ENCODE results near the gene PPFIBP1. TPM values are rescaled to one million over a fixed set of nuclear protein-coding genes. Genes with fewer than 3 reads are reported as not detected.

PPFIBP1 gene
- total and polyA plus RNA-seq, 2 of the 4 experiments (the other 2 are of a cell fraction) = 30.4 to 72.2 TPM

DNA sequence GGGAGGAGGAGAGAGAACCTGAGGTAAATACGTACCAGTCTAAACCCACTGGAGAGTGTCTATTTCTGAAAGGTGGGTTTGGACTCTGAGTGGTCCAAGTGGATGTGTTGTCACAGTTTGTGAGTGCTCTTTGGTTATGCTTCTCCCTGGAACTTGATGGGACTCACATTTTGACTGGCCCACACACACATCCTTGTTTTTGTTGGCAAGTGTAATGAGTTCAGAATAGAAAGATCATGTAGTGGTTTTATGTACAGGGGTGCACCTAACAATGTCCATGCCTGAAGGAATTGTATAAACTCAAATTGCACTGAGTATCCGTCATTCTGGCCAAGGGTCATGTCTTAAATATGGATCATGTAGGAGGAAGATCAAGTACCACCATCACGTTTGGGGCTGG lies 4.8 kb downstream of the PPFIBP1 start:
- Histone ChIP-seq H2BK5ac (ENCODE audit: low read depth, low read length, poor library complexity, severe bottlenecking) (no peak overlapping the region), H2AFZ (replicated peaks; ENCODE audit: low read length, poor library complexity) (no peak overlapping the region), H3K79me1 (ENCODE audit: low read depth in 1 of 2, low read length in 2 of 2) (peaks cover 28 to 77% of the 10 kb centered on the region in 2 experiments), H3K9ac (ENCODE audit: low read depth, low read length) (no peak overlapping the region), H4K91ac (ENCODE audit: insufficient read depth, low read depth, low read length) (no peak overlapping the region), H3K23ac (ENCODE audit: low read depth, low read length) (peak overlapping the region; percentile 41; the same call in 1 of the 2 replicates), H2BK15ac (ENCODE audit: low read depth, low read length) (no peak overlapping the region), H2BK120ac (ENCODE audit: low read depth, low read length) (no peak overlapping the region), H3K4me1 (ENCODE audit: control insufficient read depth, insufficient read depth, low read length) (peaks cover 2% of the 10 kb centered on the region; the same call in 1 of the 2 replicates), H2AK9ac (replicated peaks; ENCODE audit: low read depth, low read length, poor library complexity) (no peak overlapping the region), H4K5ac (ENCODE audit: low read depth, low read length) (no peak overlapping the region), H4K20me1 (ENCODE audit: insufficient read depth, low read length) (peaks cover 32% of the 10 kb centered on the region; the same call in 1 of the 2 replicates), H2BK20ac (ENCODE audit: low read depth, low read length) (no peak overlapping the region), H3K18ac (ENCODE audit: low read depth, low read length) (no peak overlapping the region), H3K4me3 (ENCODE audit: insufficient read depth, low read depth, low read length) (no peak overlapping the region), H3K9me3 (ENCODE audit: control insufficient read depth, insufficient read depth, low read length) (no peaks in the 10 kb centered on the region), H3K27me3 (ENCODE audit: control insufficient read depth, insufficient read depth, low read length) (no peaks in the 10 kb centered on the region), H3K4me2 (ENCODE audit: low read depth, low read length) (no peak overlapping the region), H3K56ac (ENCODE audit: extremely low read depth, insufficient read depth, low read length) (no peak overlapping the region), H3K27ac (ENCODE audit: insufficient read depth, low read length) (no peak overlapping the region), H3K36me3 (ENCODE audit: control insufficient read depth, insufficient read depth, low read length) (peaks cover under 1% of the 10 kb centered on the region; the same call in 1 of the 2 replicates), H3K4ac (ENCODE audit: low read depth, low read length) (no peak overlapping the region), H4K8ac (ENCODE audit: low read depth in 2 of 2, low read length in 2 of 2) (no peak overlapping the region), H3K9me1 (ENCODE audit: insufficient read depth, low read length) (peaks cover 4% of the 10 kb centered on the region), H2AK5ac (ENCODE audit: low read depth, low read length) (no peak overlapping the region), H3K14ac (replicated peaks; ENCODE audit: low read depth, low read length) (0 out of 2 replicates have a peak overlapping the region, but pooled peaks have one; percentile 11)
- no peak for DNase-seq
- POLR2A ChIA-PET (ENCODE audit: unreplicated experiment) = no interaction called here
- no peak for ATAC-seq (ENCODE audit: low read depth)
- CTCF ChIA-PET = no interaction called here
- 100% methylated on average over 1 of the region's 3 CpGs; no CpG with 5 or more reads in 1 of the 2 experiments for WGBS, 2 experiments (ENCODE audit: extremely low coverage in 2 of 2, insufficient read length in 1 of 2)
- TF ChIP-seq ELK1 (IDR thresholded peaks at IDR 0.05; ENCODE audit: borderline replicate concordance, low read depth, low read length) (no peak), POLR2A (IDR thresholded peaks at IDR 0.05; ENCODE audit: low read depth, low read length) (no peak), CHD1 (IDR thresholded peaks at IDR 0.05; ENCODE audit: low read depth, low read length) (no peak), NFE2L2 (IDR thresholded peaks at IDR 0.05; ENCODE audit: low read depth, low read length) (no peak), CTCF (conservative IDR thresholded peaks at IDR 0.05; ENCODE audit: low read depth, low read length) (no peak), BHLHE40 (IDR thresholded peaks at IDR 0.05; ENCODE audit: low read depth, low read length) (no peak), RAD21 (IDR thresholded peaks at IDR 0.05; ENCODE audit: low read length) (no peak), RFX5 (IDR thresholded peaks at IDR 0.05; ENCODE audit: low read depth, low read length) (no peak), MXI1 (IDR thresholded peaks at IDR 0.05; ENCODE audit: borderline replicate concordance, low read depth, low read length) (no peak), RCOR1 (IDR thresholded peaks at IDR 0.05; ENCODE audit: insufficient replicate concordance, low read length) (no peak), CEBPB (IDR thresholded peaks at IDR 0.05; ENCODE audit: low read depth, low read length) (no peak), FOS (IDR thresholded peaks at IDR 0.05; ENCODE audit: low read depth, low read length) (no peak), SMC3 (IDR thresholded peaks at IDR 0.05; ENCODE audit: low read depth, low read length) (no peak), MAZ (IDR thresholded peaks at IDR 0.05; ENCODE audit: borderline replicate concordance, low read depth, low read length) (no peak), MAFK (IDR thresholded peaks at IDR 0.05; ENCODE audit: low read depth, low read length) (no peak)
- TF ChIP-seq, protein P1, sequence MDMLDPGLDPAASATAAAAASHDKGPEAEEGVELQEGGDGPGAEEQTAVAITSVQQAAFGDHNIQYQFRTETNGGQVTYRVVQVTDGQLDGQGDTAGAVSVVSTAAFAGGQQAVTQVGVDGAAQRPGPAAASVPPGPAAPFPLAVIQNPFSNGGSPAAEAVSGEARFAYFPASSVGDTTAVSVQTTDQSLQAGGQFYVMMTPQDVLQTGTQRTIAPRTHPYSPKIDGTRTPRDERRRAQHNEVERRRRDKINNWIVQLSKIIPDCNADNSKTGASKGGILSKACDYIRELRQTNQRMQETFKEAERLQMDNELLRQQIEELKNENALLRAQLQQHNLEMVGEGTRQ (IDR thresholded peaks at IDR 0.05; ENCODE audit: low read depth, low read length) = no peak
- in situ Hi-C loops (cut with MboI; ENCODE audit: low sequenced_read_pairs) = no loop called here
- intact Hi-C loops (cut with micrococcal nuclease) = no loop called here
- BruUV-seq (replicated peaks) = no TSS peak
- dilution Hi-C loops (cut with HindIII; ENCODE audit: low sequenced_read_pairs, unreplicated experiment) = no loop called here

All from IMR-90 (cell line).